ENCODE results near the gene ACVRL1. TPM values are rescaled to one million over a fixed set of nuclear protein-coding genes. Genes with fewer than 3 reads are reported as not detected.

The ACVRL1 gene
- 0.21 TPM for polyA plus RNA-seq (2013, experiment 1 of 2)
- 0.24 TPM for polyA plus RNA-seq (2013, experiment 2 of 2)

GRCh38 chr12:51907083-51907855, at the start of gene ACVRL1:
TSS of gene ACVRL1 (plus strand) at chr12:51907504. CDS start at chr12:51912475, 4,971 bp downstream.
- H3K14ac ChIP-seq (ENCODE audit: low read length), result no peak within 1 kb of the TSS
- no peak within 1 kb of the TSS for H2BK120ac ChIP-seq (ENCODE audit: low read depth, low read length)
- no peak within 1 kb of the TSS for H2BK12ac ChIP-seq (ENCODE audit: low read length)
- no peak for DNase-seq (ENCODE audit: low spot score)
- no peaks in the 10 kb centered on the region for H3K36me3 ChIP-seq (replicated peaks in 1 of 2; ENCODE audit: control insufficient read depth in 2 of 2, insufficient read depth in 2 of 2, low read length in 2 of 2)
- H2BK5ac ChIP-seq (ENCODE audit: low read length), result no peak within 1 kb of the TSS
- peaks cover 0 to 23% (median 21%) of the 10 kb centered on the region in 3 experiments for H3K27me3 ChIP-seq (ENCODE audit: control insufficient read depth in 3 of 3, insufficient read depth in 3 of 3, low read depth in 1 of 3, low read length in 3 of 3)
- peak within 1 kb of the TSS in 1 of 2 donors; percentile 62 for H3K4me3 ChIP-seq (ENCODE audit: low read length in 2 of 2)
- H2BK15ac ChIP-seq (ENCODE audit: low read length), result peak within 1 kb of the TSS; percentile 62
- H3K23ac ChIP-seq (ENCODE audit: low read depth, low read length, poor library complexity), result peak within 1 kb of the TSS; percentile 38
- peak within 1 kb of the TSS; percentile 76 for H3K4me2 ChIP-seq (ENCODE audit: insufficient read depth, low read length, poor library complexity, severe bottlenecking)
- WGBS, 2 donors (ENCODE audit: extremely low coverage in 2 of 2, insufficient read length in 2 of 2, insufficient replicate concordance in 1 of 2), result no CpG with 5 or more reads among the region's 74 CpGs
- peaks cover 8 to 30% of the 10 kb centered on the region in 2 donors for H3K4me1 ChIP-seq (ENCODE audit: control insufficient read depth in 2 of 2, insufficient read depth in 1 of 2, low read depth in 1 of 2, low read length in 2 of 2)
- H2AK5ac ChIP-seq (ENCODE audit: low read depth, low read length), result no peak within 1 kb of the TSS
- H3K27ac ChIP-seq (replicated peaks; ENCODE audit: low read length), result no peak within 1 kb of the TSS
- peak within 1 kb of the TSS; percentile 50 for H3K18ac ChIP-seq (ENCODE audit: low read length)
- no peak within 1 kb of the TSS for H3K4ac ChIP-seq (ENCODE audit: low read length)
- no peaks in the 10 kb centered on the region for H3K79me1 ChIP-seq (ENCODE audit: low read depth, low read length)
- no peaks in the 10 kb centered on the region for H3K9me3 ChIP-seq (replicated peaks in 1 of 2; ENCODE audit: control insufficient read depth in 2 of 2, insufficient read depth in 1 of 2, low read depth in 1 of 2, low read length in 2 of 2)
- H4K8ac ChIP-seq (ENCODE audit: low read depth, low read length), result no peak within 1 kb of the TSS
- no peak within 1 kb of the TSS for H4K91ac ChIP-seq (ENCODE audit: low read depth, low read length, poor library complexity)
- peak within 1 kb of the TSS; percentile 83 for H2AFZ ChIP-seq (ENCODE audit: low read length)
- no peak within 1 kb of the TSS for H3K9ac ChIP-seq (ENCODE audit: low read depth, low read length, poor library complexity)

DNA sequence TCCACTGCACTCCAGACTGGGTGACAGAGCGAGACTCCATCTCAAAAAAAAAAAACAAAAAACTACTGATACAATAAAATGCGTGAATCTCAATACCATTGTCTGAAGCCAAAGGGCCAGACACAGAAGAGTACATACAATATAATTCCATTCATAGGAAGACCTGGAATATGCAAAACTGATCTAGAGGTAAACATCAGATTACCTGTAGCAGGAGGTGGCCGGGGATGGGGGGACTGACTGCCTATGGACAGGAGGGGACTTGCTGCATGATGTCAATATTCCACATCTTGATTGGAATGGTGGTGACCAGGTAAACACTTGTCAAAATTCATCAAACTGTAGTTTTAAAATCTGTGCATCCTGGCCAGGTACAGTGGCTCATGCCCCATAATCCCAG, 46.3 kb upstream of the ACVRL1 start:
- no peak overlapping the region for H2BK5ac ChIP-seq (ENCODE audit: low read length)
- peaks cover 0 to 5% (median 0%) of the 10 kb centered on the region in 3 experiments for H3K27me3 ChIP-seq (ENCODE audit: control insufficient read depth in 3 of 3, insufficient read depth in 3 of 3, low read depth in 1 of 3, low read length in 3 of 3)
- H2AK5ac ChIP-seq (ENCODE audit: low read depth, low read length), result no peak overlapping the region
- no peak overlapping the region for H4K8ac ChIP-seq (ENCODE audit: low read depth, low read length)
- H3K4me1 ChIP-seq (ENCODE audit: control insufficient read depth in 2 of 2, insufficient read depth in 1 of 2, low read depth in 1 of 2, low read length in 2 of 2), result peaks cover 21 to 29% of the 10 kb centered on the region in 2 donors
- WGBS, 2 donors (ENCODE audit: extremely low coverage in 2 of 2, insufficient read length in 2 of 2, insufficient replicate concordance in 1 of 2), result no CpG with 5 or more reads among the region's 3 CpGs
- no peak overlapping the region for H2BK15ac ChIP-seq (ENCODE audit: low read length)
- H3K4me2 ChIP-seq (ENCODE audit: insufficient read depth, low read length, poor library complexity, severe bottlenecking), result no peak overlapping the region
- H3K79me1 ChIP-seq (ENCODE audit: low read depth, low read length), result no peaks in the 10 kb centered on the region
- H3K27ac ChIP-seq (replicated peaks; ENCODE audit: low read length), result no peak overlapping the region
- no peak overlapping the region for H3K4ac ChIP-seq (ENCODE audit: low read length)
- DNase-seq (ENCODE audit: low spot score), result no peak
- no peak overlapping the region for H4K91ac ChIP-seq (ENCODE audit: low read depth, low read length, poor library complexity)
- H2AFZ ChIP-seq (ENCODE audit: low read length), result no peak overlapping the region
- no peak overlapping the region for H3K4me3 ChIP-seq (ENCODE audit: low read length in 2 of 2)
- H3K23ac ChIP-seq (ENCODE audit: low read depth, low read length, poor library complexity), result no peak overlapping the region
- no peaks in the 10 kb centered on the region for H3K9me3 ChIP-seq (replicated peaks in 1 of 2; ENCODE audit: control insufficient read depth in 2 of 2, insufficient read depth in 1 of 2, low read depth in 1 of 2, low read length in 2 of 2)
- no peak overlapping the region for H3K14ac ChIP-seq (ENCODE audit: low read length)
- H3K18ac ChIP-seq (ENCODE audit: low read length), result no peak overlapping the region
- no peak overlapping the region for H2BK12ac ChIP-seq (ENCODE audit: low read length)
- no peaks in the 10 kb centered on the region for H3K36me3 ChIP-seq (replicated peaks in 1 of 2; ENCODE audit: control insufficient read depth in 2 of 2, insufficient read depth in 2 of 2, low read length in 2 of 2)
- H2BK120ac ChIP-seq (ENCODE audit: low read depth, low read length), result no peak overlapping the region
- no peak overlapping the region for H3K9ac ChIP-seq (ENCODE audit: low read depth, low read length, poor library complexity)

GRCh38 chr12:51862947-51863346, 44.4 kb upstream of the ACVRL1 start:
- Histone ChIP-seq H3K27me3 (ENCODE audit: control insufficient read depth in 3 of 3, insufficient read depth in 3 of 3, low read depth in 1 of 3, low read length in 3 of 3) (peaks cover 0 to 10% (median 0%) of the 10 kb centered on the region in 3 experiments), H3K79me1 (ENCODE audit: low read depth, low read length) (no peaks in the 10 kb centered on the region), H3K27ac (replicated peaks; ENCODE audit: low read length) (peak overlapping the region; percentile 65), H3K9me3 (replicated peaks in 1 of 2; ENCODE audit: control insufficient read depth in 2 of 2, insufficient read depth in 1 of 2, low read depth in 1 of 2, low read length in 2 of 2) (peaks cover 0 to 2% of the 10 kb centered on the region in 2 donors), H3K4me1 (ENCODE audit: control insufficient read depth in 2 of 2, insufficient read depth in 1 of 2, low read depth in 1 of 2, low read length in 2 of 2) (peaks cover 28 to 31% of the 10 kb centered on the region in 2 donors), H3K14ac (ENCODE audit: low read length) (no peak overlapping the region), H2BK15ac (ENCODE audit: low read length) (no peak overlapping the region), H3K9ac (ENCODE audit: low read depth, low read length, poor library complexity) (no peak overlapping the region), H2BK120ac (ENCODE audit: low read depth, low read length) (no peak overlapping the region), H4K91ac (ENCODE audit: low read depth, low read length, poor library complexity) (no peak overlapping the region), H3K4ac (ENCODE audit: low read length) (no peak overlapping the region), H3K4me2 (ENCODE audit: insufficient read depth, low read length, poor library complexity, severe bottlenecking) (peak overlapping the region; percentile 78), H2AFZ (ENCODE audit: low read length) (peak overlapping the region; percentile 89), H2AK5ac (ENCODE audit: low read depth, low read length) (no peak overlapping the region), H3K18ac (ENCODE audit: low read length) (peak overlapping the region; percentile 91), H2BK12ac (ENCODE audit: low read length) (no peak overlapping the region), H3K4me3 (ENCODE audit: low read length in 2 of 2) (peak overlapping the region in 1 of 2 donors; percentile 50), H3K23ac (ENCODE audit: low read depth, low read length, poor library complexity) (no peak overlapping the region), H4K8ac (ENCODE audit: low read depth, low read length) (no peak overlapping the region), H2BK5ac (ENCODE audit: low read length) (no peak overlapping the region), H3K36me3 (replicated peaks in 1 of 2; ENCODE audit: control insufficient read depth in 2 of 2, insufficient read depth in 2 of 2, low read length in 2 of 2) (no peaks in the 10 kb centered on the region)
- WGBS, 2 donors (ENCODE audit: extremely low coverage in 2 of 2, insufficient read length in 2 of 2, insufficient replicate concordance in 1 of 2), result no CpG with 5 or more reads among the region's 4 CpGs
- DNase-seq (ENCODE audit: low spot score), result no peak

DNA sequence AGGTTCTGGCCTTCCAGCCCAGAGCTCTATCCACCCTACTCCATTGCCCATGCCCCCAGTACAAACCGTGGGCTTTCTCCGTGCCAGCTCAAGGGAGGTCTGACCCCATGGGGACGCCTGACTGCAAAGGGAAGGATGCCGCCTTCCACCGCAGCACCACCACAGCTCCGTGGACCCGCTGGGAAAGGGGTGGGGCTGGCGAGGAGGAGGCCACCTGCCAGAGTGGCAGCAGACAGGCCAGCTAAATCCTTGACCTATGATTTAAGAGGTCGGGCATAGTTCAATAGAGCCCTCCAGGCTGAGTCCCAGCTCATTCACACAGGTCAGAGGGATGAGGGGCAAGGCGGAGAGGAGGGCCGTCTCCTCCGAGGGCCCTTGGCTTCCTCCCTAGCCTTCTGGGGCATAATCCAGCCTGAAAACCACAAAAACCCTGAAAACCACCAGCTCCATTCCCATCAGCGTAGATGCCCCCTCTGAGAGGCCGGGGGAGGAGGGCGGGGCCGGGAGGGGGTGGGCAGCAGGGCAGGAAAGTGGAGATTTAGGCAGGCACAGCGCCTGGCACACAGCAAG, 43.9 kb upstream of the ACVRL1 start:
- H3K9ac ChIP-seq (ENCODE audit: low read depth, low read length, poor library complexity), result peak overlapping the region; percentile 38
- peak overlapping the region; percentile 65 for H3K27ac ChIP-seq (replicated peaks; ENCODE audit: low read length)
- no peak overlapping the region for H4K8ac ChIP-seq (ENCODE audit: low read depth, low read length)
- H3K18ac ChIP-seq (ENCODE audit: low read length), result peak overlapping the region; percentile 91
- H2BK5ac ChIP-seq (ENCODE audit: low read length), result no peak overlapping the region
- H3K4me3 ChIP-seq (ENCODE audit: low read length in 2 of 2), result peak overlapping the region in 1 of 2 donors; percentile 50
- peaks cover 0 to 2% of the 10 kb centered on the region in 2 donors for H3K9me3 ChIP-seq (replicated peaks in 1 of 2; ENCODE audit: control insufficient read depth in 2 of 2, insufficient read depth in 1 of 2, low read depth in 1 of 2, low read length in 2 of 2)
- WGBS, 2 donors (ENCODE audit: extremely low coverage in 2 of 2, insufficient read length in 2 of 2, insufficient replicate concordance in 1 of 2), result no CpG with 5 or more reads among the region's 17 CpGs
- no peak overlapping the region for H2BK15ac ChIP-seq (ENCODE audit: low read length)
- H2BK120ac ChIP-seq (ENCODE audit: low read depth, low read length), result no peak overlapping the region
- no peak overlapping the region for H3K4ac ChIP-seq (ENCODE audit: low read length)
- peak overlapping the region; percentile 89 for H2AFZ ChIP-seq (ENCODE audit: low read length)
- H2BK12ac ChIP-seq (ENCODE audit: low read length), result no peak overlapping the region
- DNase-seq (ENCODE audit: low spot score), result peak; percentile 58
- H3K27me3 ChIP-seq (ENCODE audit: control insufficient read depth in 3 of 3, insufficient read depth in 3 of 3, low read depth in 1 of 3, low read length in 3 of 3), result peaks cover 0 to 15% (median 0%) of the 10 kb centered on the region in 3 experiments
- H3K79me1 ChIP-seq (ENCODE audit: low read depth, low read length), result no peaks in the 10 kb centered on the region
- H3K4me2 ChIP-seq (ENCODE audit: insufficient read depth, low read length, poor library complexity, severe bottlenecking), result peak overlapping the region; percentile 78
- no peak overlapping the region for H3K23ac ChIP-seq (ENCODE audit: low read depth, low read length, poor library complexity)
- H3K4me1 ChIP-seq (ENCODE audit: control insufficient read depth in 2 of 2, insufficient read depth in 1 of 2, low read depth in 1 of 2, low read length in 2 of 2), result peaks cover 29 to 31% of the 10 kb centered on the region in 2 donors
- H2AK5ac ChIP-seq (ENCODE audit: low read depth, low read length), result no peak overlapping the region
- no peak overlapping the region for H4K91ac ChIP-seq (ENCODE audit: low read depth, low read length, poor library complexity)
- no peak overlapping the region for H3K14ac ChIP-seq (ENCODE audit: low read length)
- no peaks in the 10 kb centered on the region for H3K36me3 ChIP-seq (replicated peaks in 1 of 2; ENCODE audit: control insufficient read depth in 2 of 2, insufficient read depth in 2 of 2, low read length in 2 of 2)

Data from neuronal stem cell (in vitro differentiated cells).